Stimulated activated CD4-positive, alpha-beta T cell treated with anti-CD3 and anti-CD28 coated beads, Interleukin-2, amount 100 ng/mL, for 4 hours (primary cell): ENCODE measurements around the gene ABHD8.
A peak's percentile ranks its signal among the peaks of the same experiment; 100 is the strongest.

Experiments used
- DNase-seq: peaks from one replicate; pipeline ENCODE4 v3.0.0-alpha.2; 2020; ENCODE audit warnings: low read depth

The ABHD8 gene, protein sequence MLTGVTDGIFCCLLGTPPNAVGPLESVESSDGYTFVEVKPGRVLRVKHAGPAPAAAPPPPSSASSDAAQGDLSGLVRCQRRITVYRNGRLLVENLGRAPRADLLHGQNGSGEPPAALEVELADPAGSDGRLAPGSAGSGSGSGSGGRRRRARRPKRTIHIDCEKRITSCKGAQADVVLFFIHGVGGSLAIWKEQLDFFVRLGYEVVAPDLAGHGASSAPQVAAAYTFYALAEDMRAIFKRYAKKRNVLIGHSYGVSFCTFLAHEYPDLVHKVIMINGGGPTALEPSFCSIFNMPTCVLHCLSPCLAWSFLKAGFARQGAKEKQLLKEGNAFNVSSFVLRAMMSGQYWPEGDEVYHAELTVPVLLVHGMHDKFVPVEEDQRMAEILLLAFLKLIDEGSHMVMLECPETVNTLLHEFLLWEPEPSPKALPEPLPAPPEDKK

DNA sequence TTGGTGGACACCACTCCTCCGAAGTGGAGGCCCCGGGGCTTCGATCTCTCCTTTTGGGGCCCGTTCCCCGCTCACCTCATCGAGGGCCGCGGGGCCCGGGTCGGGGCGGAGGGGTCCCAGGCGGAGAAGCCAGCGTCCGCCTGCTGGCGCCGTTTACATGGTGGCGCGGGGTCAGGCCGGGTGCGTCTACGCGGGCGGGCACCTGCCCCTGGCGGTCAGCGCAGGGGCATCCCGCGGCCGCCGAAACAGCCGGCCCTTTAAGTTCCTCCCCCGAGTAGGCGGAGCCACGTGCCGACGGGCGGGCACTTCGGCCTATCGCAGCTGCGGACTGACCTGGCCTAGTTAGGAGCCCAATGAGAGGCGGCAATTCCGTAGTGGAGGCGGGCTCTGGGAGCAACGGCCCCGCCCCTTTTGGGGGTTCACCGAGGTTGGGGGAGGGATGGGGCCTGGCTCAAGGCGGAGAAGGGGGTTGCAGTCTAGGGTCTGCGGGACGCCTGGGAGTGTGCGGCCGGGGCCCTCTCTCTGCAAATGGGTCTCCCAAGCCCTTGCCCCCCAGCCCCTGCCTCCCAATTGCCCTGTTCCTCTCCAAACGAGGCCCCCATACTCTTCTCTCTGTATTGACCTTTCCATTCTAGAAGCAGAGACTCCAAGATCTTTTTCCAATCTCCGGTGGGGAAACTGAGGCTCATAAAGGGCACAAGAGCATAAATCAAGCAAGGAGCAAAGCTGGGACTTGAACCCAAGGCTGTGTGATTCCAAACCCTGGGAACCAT is at the start of gene ABHD8:
Gene ABHD8 (minus strand): TSS at position 259 of the 773 bp plus-strand sequence. CDS start 1,809 bp downstream, outside the sequence.
- peak; percentile 89 for DNase-seq

DNA sequence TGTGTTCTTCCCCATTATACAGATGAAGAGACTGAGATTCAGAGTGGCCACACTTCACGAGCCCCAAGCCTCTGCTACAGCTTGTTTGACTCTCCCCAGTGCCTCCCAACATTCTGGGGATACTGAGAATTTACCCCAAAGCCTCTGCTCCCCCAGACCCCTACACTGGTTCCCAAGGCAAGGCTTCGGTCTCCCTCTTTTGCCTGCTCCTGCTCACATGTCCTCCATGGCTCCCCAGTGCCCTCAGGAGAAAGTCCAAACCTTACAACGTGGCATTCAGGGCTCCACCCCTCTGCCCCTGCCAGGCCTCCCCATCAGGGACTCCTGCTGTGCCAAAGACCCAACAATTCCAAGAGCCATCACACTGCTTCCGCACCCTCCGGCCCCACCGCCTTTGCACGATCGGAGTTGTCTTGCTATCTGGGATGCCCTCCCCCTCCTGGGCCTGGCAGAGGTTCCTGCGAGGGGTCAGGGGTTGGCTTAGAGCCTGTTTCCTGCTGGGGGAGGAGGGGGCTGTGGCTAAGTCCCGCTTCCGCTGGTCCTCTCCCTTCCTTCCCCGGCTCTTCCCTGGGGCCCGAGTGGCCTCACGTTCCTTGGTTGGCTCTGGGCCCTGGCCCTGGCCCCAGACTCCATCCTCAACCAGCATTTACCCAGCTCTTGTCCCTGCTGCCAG is 49.5 kb upstream of the ABHD8 start:
- no peak for DNase-seq

DNA sequence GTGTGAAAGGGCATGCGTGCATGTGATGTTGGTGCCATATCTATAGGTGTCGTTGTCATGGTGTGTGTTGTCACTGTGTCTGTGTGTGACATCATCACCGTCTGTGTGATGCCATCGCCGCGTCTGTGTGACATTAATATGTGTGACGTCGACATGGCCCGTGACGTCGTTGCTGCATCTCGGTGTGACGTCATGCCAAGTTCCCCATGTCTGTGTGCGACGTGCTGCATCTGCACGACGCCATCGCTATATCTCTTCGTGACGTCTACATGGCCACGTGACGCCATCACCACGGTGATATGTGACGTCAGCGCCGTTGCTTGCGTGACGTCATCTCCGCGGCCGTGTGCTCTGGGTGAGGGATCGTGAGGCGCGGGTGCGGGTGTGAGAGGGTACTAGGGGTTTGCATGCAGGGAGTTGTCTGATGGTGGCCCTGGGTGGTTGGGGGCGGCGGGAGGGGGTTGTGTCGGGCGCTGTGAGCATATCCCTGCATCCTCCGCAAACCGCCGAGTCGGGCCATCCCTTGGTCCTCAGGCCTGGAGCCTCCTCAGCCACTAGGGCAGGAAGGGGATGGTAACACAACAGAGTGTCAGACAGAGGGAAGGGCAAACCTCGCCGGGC is 48.7 kb upstream of the ABHD8 start:
- DNase-seq, result no peak

DNA sequence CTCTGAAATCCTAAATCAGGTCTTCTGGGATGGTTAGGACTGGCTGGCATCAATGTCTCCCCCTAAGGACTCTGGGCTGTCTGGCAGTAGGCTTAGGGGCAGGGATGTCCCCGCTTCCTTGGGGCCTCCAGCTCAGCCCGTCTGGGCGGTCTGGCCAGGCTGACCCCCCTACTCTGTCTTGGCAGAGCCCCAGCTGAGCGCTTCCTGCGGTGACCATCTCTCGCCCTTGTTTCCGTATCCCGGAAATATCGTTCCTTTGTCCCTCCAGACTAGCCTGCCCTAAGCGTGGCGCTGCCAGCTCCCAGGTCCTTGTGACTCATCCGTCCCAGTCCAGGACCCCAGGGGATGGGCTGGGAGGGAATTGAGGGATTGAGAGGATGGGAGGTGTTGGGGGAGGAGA is 45.5 kb upstream of the ABHD8 start:
- no peak for DNase-seq

DNA sequence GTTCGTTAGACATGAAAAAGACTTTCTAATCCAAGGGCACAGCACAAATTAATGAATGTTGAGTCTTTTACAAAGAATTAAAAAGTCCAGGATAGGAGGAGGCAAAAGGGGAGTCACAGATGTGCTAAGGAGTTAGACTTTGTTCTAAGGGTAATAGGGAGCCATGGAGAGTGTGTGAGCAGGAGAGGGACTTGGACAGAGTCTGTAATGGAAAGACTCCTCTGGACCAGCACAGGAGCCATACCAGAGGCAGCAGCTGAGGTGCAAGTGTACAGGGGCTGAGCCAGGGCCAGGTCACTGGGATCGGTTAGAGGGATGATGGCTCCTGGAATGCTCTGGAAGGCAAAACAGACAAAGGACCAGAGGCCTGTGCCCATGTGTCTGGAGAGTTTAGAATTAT is 44.7 kb upstream of the ABHD8 start:
- DNase-seq, result no peak

DNA sequence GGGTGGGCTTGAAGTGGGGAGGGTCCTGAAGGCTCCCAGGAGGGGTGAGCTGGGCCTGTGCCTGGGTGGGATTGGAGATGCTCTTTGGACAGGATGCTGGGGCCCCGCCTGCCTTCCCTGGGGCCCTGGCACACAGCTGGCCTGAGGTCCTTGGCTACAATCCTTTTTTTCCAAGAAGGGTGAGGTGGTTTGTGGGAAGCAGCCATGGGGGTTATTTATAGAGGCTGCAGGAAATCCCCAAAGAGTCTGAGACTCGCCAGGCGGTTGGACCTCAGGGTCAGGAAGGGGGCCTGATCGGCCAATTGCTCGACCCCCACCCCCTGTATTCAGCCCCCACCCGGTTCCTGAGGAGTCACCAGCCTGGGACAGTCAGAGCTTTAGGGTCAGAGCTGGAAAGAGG is 44.1 kb upstream of the ABHD8 start:
- no peak for DNase-seq

DNA sequence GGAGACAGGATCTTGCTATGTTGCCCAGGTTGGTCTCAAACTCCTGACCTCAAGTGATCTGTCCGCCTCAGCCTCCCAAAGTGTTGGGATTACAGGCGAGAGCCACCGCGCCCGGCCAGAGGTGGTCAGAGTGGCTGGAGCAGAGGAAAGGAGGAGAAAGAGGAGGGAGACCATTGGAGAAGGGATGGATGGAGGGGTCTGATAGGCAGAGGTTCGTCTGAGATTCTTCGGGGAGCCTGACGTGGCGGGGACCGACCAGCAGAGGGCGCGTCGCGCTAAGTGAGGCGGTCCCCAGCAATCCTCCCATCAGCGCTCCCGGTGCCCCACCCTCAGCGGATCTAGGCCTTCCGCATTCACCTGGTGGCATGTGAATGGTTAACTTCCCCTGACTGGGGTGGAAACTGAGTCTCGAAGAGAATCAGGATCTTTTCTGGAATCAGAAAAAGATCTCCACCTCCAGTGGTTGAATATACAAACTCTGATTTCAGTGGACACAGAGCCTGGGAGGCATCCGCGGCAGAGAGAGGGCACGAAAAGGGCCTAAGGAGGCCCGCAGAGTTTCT is 43.0 kb upstream of the ABHD8 start:
- DNase-seq, result peak; percentile 60

DNA sequence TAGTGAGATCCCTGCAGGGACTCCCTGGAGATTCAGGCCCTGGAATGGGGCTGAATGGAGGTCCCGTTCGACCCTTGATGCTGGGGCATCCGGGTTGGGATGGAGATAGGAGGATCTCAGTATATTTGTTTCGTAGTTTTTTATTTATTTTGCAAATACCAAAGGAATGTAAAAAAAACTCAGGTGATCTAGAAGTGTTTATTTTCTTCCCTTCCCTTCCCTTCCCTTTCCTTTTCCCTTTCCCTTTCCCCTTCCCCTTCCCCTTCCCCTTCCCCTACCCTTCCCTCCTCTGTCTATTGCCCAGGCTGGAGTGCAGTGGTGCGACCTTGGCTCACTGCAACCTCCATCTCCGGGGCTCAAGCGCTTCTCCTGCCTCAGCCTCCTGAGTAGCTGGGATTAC is 38.6 kb upstream of the ABHD8 start:
- DNase-seq, result no peak

DNA sequence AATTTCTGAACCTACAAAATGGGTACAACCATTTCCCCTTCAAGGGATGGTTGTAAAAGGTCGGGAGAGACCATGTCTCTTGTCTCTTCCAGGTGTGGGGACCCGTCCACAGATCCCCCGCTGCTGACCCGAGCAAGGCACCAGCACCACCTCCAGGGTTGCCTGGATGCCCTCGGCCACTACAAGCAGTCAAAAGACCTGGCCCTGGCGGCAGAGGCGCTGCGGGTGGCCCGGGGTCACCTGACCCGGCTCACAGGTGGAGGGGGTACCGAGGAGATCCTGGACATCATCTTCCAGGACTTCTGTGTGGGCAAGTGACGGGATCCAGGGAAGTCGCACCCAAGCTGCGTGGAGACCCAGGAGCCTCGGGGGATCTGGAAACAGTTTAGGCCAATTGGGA is 38.2 kb upstream of the ABHD8 start:
- DNase-seq, result no peak

DNA sequence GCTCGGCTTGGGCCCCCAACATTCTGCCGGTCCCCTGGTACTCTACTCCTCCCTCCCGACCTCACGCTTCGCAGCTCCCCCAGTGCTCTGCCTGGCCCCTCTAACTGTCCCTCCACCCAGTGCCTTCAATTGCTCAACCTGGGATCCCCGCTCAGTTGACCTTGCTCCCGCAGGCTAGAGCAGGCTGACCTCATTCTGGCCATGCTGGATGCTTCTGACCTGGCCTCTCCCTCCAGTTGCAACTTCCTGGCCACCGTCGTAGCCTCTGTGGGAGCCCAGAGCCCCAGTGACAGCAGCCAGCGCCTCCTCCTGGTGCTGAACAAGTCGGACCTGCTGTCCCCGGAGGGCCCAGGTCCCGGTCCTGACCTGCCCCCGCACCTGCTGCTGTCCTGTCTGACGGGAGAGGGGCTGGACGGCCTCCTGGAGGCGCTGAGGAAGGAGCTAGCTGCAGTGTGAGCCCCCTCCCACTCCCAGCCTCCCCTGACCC is 37.7 kb upstream of the ABHD8 start:
- no peak for DNase-seq

DNA sequence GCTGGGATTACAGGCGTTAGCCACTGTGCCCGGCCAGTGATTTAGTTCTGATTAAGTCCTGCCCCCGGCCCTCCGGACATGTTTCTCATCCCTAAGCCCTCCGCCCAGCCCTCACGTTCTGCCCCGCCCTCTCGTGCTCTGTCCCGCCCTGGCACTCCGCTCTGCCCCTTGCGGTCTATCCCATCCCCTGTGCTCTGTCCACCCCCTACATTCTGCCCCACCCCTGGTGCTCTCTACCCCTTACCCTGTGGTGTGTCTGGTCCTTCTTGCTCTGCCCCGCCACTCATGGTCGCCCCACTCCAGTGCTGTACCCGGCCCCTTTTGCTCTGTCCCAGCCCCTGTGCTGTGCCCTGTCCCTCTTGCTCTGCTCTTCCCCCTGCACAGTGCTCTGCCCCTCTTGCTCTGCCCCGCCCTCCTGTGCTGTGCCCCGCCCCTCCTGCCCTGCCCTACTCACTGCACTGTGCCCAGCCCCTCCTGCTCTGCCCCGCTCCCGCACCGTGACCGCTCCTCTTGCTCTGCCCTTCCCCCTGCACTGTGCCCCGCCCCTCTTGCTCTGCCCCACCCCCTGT is 37.2 kb upstream of the ABHD8 start:
- DNase-seq, result no peak

DNA sequence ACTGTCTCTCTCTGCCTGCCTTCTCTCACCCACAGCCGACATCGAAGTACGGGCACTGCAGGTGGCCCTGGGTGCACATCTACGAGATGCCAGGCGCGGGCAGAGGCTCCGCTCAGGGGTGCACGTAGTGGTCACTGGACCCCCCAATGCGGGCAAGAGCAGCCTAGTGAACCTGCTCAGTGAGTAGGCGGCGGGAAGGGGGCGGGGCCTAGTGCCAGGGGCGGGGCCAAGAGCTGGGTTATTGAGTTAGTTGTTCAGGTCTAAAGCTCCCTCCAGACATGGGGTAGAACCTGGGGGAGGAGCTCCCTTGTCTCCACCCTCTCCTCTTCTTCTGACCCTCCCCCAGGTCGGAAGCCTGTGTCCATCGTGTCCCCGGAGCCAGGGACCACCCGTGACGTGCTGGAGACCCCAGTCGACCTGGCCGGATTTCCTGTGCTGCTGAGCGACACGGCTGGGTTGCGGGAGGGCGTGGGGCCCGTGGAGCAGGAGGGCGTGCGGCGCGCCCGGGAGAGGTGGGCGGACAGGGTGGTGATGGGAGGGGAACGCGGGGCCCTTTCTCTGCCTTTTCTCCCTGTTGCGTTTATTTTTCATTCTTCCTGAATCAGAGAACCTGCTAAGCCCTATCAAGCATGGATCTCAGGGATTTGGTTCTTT is 36.0 kb upstream of the ABHD8 start:
- DNase-seq, result no peak

DNA sequence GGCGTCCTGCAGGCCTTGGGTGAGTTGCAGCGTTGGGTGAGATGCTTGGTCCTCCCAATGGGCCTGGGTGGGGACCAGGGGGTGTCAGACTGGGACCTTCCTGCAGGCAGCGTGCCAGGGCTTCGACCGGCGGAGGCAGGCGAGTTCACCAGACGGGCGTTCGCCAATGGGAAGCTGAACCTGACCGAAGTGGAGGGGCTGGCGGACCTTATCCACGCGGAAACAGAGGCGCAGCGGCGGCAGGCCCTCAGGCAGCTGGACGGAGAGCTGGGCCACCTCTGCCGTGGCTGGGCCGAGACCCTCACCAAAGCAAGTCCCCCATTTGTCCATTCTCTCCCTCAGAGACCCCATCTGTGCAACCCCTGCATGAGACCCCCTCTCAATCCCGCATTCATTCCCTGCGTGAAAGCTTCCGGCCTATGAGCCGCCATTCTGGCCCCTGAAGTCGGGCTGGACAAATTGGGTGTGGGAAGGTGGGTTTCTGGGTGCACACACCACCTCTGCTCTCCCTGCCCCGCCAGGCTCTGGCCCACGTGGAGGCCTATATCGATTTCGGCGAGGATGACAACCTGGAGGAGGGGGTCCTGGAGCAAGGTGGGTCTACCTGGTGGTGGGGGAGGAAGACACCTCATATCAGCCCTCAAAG is 35.3 kb upstream of the ABHD8 start:
- DNase-seq, result no peak

DNA sequence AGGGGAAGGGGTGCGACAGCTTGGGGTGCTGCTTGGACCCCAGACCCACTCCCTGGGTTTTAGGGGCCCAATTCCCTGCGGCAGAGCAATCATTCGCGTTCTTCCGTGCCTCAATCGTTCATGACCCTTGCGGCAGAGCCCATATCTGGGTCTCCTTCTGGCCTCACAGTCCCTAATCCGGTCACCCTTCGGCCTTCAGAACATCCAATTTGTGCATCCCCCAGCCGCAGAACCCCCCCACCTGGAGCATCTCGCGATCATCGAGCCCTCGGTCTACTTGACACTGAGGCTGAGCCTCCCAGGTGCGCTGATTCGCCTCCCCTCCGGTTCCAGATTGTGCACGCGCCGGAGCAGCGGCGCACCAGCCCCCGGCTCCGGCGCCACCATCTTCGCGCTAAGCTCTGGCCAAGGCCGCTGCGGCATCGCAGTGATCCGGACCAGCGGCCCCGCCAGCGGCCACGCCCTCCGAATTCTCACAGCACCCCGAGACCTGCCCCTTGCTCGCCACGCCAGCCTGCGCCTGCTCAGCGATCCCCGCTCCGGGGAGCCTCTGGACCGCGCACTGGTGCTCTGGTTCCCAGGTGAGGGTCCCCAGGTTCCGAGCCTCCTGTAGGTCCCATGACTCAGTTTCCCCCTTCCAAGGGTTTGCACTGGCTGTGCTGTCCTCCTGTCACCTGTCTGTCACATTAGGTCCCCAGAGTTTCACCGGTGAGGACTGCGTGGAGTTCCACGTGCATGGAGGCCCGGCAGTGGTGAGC is 34.6 kb upstream of the ABHD8 start:
- DNase-seq, result no peak

DNA sequence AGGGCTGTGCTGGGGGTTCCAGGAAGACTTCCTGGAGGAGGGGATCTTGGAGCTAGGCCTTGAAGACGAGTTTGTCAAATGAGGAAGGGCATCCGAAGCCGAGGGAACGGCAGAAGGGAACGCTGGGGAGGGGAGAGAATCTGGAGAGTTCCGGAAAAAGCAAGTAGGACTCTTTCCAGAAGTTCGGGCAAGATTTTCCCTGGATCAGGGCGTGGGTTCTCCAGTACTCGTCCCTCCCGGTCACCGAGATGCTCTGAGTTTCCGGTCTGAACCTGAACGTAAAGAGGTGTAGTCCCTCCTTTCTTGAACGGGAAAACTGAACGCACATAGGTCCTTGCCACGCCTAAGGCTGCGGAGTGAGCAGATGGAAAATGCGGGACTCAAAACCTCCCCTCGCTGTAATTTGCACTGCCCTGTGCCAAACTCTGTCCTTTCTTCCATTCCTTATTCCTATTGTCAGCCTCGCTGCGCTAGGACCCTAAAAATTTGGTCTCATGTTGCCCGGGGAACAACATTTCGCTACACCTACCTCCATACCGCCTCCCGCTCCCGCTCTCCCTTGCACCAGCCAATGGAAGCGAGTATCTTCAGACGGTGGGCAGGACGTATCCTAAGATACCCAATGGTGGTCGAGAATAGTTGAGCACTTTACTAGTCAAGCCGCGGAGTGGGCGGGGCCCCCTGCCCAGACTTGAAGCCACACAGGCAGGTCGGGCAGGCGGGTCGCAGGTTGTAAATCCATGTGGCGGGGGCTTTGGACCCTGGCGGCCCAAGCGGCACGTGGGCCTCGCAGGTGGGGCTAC is 33.8 kb upstream of the ABHD8 start, which contains the start of gene GTPBP3:
Gene GTPBP3 (plus strand): TSS at position 682 of the 803 bp plus-strand sequence. CDS start 59 bp downstream, at position 741.
- DNase-seq, result peak; percentile 95

DNA sequence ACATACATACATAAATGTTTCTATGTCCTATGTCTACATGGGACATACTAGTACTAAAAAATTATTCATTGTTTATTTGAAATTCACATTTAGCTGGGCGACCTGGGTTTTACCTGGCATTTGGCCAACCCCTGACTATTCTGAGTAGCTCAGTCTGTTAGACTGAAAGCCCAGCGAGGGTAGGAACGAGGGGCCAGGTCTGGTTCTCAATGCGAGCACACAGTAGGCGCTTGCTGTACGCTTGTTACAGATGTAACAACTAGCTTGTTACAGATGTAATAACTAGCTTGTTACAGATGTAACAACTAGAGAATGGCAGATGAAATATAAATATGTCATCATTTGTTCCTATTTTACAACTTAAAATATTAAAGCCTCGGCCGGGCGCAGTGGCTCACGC is 32.4 kb upstream of the ABHD8 start:
- no peak for DNase-seq

DNA sequence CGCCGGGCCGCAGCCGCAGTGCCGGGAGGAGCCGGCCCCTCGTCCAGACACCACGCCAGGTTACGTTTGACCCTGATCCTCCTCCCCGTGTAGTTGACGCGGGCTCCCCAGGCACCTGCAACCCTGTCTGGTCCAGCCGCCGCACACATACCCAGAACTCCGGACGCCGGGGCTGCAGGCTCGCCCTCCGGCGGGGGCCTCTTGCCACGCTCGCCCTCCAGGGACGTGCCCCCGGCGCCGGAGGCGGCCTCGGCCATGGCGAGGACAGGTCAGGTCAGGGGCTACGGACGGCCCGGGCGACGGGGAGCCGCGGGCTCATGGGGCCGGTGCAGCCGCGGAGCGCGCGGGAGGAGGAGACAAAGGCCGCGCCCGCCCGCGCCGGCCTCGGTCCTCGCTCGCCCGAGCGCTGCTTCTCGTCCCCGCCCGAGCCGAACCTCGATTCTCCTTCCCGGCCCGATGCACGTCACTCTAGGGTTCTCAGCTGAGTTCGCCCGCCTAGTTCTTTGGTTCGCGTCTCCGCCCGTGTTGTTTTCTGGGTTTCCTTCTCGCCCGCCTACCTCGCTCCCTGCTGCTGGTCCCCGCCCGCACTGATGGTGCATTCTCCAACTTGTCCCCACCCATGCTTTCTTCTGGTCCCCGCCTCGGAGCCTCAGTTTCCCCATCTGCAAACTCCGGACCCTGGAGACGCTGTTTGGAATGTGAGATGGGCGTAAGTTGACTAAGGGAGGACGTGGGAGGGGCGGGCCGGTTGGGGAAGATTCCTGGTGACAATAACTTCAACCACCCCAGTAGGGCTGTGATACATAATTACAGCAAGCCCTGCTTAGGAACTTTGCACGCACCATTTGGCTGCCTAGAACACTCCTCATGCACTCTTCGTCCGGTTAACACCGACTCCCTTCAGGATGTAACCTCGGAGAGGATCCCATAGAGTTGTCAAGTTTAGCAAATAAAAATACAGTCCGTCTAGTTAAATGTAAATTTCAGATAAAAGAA is 31.5 kb upstream of the ABHD8 start, which contains the start of gene ANO8:
Gene ANO8 (minus strand): TSS at position 442 of the 996 bp plus-strand sequence. CDS start 185 bp downstream, at position 257.
- DNase-seq, result peak; percentile 92
